Brain microvascular endothelial cell (primary cell): ENCODE data around the gene NCKAP1.
"Not testable (repeated sequence)": the region's sequence is repeated elsewhere in the genome, so short reads cannot be mapped to it uniquely, and the experiment has no call there.

Source experiments
- DNase-seq: peaks from one replicate; pipeline ENCODE4 v3.0.0-alpha.2; 2020
- H3K27ac ChIP-seq: fragments of 250-450 bp; sonication (Bioruptor Pico); 2 replicates; pipeline ENCODE4 v1.5.1; 2020; ENCODE audit warnings: mild to moderate bottlenecking, moderate library complexity
- H3K27me3 ChIP-seq: fragments of 250-450 bp; sonication (Bioruptor Pico); replicated peaks from 2 replicates; pipeline ENCODE4 v1.5.1; 2020; ENCODE audit warnings: mild to moderate bottlenecking
- H3K36me3 ChIP-seq: fragments of 250-450 bp; sonication (Bioruptor Pico); replicated peaks from 2 replicates; pipeline ENCODE4 v1.5.1; 2020; ENCODE audit warnings: mild to moderate bottlenecking
- H3K4me3 ChIP-seq: 2 replicates; pipeline ENCODE4 v1.5.1; 2011; ENCODE audit warnings: low read depth, mild to moderate bottlenecking, control low read depth, low read length, moderate library complexity
- in situ Hi-C: cut with HindIII; loops from 2 replicates; pipeline ENCODE4 v1.10.0; 2017; ENCODE audit warnings: low sequenced_read_pairs, low pct_ligation_motif_present
- TF ChIP-seq, protein P1 (sequence below): IDR thresholded peaks from 2 replicates; pipeline ENCODE4 v1.5.1; 2011; ENCODE audit warnings: low read depth, mild to moderate bottlenecking, moderate library complexity, low read length, control low read depth, inconsistent platforms; ENCODE audit errors: missing control alignments

The NCKAP1 gene

DNA sequence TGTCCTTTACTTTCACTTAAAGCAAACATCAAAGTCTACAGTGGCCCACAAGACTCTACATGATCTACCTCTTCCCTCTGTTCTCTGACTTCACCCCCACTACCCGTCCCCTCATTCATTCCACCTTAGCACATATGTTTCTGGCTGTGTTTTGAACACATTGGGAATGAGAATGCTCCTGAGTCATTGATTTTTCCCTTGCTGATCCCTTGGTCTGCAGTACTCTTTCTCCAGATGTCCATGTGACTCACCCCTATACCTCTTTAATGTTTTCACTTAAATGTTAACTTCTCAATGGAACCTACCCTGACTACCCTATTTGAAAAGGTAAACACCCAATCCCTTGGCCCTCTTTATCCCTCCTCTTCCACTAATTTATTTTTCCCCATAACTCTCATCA lies 141.1 kb downstream of the NCKAP1 start:
- in situ Hi-C loops = no loop called here
- Histone ChIP-seq H3K27ac (no peak overlapping the region), H3K36me3 (no peaks in the 10 kb centered on the region), H3K27me3 (no peaks in the 10 kb centered on the region), H3K4me3 (no peak overlapping the region)
- TF ChIP-seq, protein P1, sequence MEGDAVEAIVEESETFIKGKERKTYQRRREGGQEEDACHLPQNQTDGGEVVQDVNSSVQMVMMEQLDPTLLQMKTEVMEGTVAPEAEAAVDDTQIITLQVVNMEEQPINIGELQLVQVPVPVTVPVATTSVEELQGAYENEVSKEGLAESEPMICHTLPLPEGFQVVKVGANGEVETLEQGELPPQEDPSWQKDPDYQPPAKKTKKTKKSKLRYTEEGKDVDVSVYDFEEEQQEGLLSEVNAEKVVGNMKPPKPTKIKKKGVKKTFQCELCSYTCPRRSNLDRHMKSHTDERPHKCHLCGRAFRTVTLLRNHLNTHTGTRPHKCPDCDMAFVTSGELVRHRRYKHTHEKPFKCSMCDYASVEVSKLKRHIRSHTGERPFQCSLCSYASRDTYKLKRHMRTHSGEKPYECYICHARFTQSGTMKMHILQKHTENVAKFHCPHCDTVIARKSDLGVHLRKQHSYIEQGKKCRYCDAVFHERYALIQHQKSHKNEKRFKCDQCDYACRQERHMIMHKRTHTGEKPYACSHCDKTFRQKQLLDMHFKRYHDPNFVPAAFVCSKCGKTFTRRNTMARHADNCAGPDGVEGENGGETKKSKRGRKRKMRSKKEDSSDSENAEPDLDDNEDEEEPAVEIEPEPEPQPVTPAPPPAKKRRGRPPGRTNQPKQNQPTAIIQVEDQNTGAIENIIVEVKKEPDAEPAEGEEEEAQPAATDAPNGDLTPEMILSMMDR = no peak
- peak; percentile 32 for DNase-seq

DNA sequence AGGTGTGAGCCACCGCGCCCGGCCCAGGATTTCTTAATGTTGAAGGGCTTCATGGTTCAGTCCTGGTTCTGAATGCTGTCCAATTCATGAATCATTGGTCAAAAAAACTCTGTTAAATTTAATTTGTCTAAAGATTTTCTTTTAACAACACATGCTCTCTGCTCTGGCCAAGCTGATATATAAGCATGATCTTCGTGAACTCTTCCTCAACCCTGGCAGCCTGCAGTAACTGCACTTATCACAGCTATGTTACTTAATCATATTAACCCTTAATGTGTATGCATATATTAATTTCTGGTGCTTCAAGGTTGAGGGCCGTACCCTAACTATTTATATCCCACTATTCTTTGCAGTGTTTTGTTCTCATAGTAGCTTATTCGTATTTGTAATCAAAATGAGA lies 142.5 kb downstream of the NCKAP1 start:
- in situ Hi-C loops = no loop called here
- DNase-seq = no peak
- TF ChIP-seq, protein P1 = no peak

DNA sequence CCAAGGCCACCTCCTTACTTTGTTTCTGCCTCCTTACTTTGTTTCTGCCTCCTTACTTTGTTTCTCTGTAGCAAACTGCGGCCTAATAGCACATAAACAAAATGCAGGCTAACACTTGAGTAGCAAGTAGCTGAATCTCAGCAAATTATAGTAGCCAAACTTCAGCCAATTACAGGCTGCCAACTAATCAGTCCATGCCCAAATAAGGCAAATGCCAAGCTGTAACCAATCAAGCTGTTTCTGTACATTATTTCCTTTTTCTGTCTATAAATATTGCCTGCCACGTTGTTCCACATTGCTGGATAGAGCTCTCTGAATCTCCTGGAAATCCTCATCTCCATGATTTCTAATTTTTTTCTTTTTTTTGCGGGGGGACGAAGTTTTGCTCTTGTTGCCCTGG lies 143.1 kb downstream of the NCKAP1 start:
- Histone ChIP-seq H3K4me3 (no peak overlapping the region), H3K36me3 (no peaks in the 10 kb centered on the region), H3K27ac (no peak overlapping the region), H3K27me3 (no peaks in the 10 kb centered on the region)
- in situ Hi-C loops = no loop called here
- TF ChIP-seq, protein P1 = no peak
- DNase-seq = no peak

More for the DNA sequence above, 142.5 kb downstream of the NCKAP1 start:
- no peak overlapping the region for H3K4me3 ChIP-seq
- H3K36me3 ChIP-seq = no peaks in the 10 kb centered on the region
- H3K27ac ChIP-seq = no peak overlapping the region
- no peaks in the 10 kb centered on the region for H3K27me3 ChIP-seq

DNA sequence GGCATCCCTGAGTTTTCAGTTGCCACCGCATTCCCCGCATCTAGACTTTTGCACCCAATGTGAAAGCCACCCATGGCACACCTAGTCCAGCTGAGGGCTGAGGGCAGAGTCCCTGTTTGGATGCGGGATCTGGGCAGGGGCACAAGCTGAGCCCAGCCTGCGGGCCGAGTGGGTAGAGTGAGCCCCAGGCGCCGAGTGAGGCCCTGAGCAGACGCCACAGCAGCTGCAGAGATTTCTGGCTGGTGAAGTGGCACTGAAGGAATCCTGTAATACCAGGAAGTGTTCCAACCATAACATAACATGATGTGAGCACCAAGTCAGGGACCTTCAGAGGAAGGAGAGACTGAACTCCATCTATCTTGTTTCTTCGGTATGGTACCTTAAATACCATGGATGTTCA lies 144.1 kb downstream of the NCKAP1 start:
- in situ Hi-C loops = no loop called here
- H3K4me3 ChIP-seq = no peak overlapping the region
- peak; percentile 47 for DNase-seq
- H3K27ac ChIP-seq = no peak overlapping the region
- no peaks in the 10 kb centered on the region for H3K27me3 ChIP-seq
- no peaks in the 10 kb centered on the region for H3K36me3 ChIP-seq
- TF ChIP-seq, protein P1 = no peak

DNA sequence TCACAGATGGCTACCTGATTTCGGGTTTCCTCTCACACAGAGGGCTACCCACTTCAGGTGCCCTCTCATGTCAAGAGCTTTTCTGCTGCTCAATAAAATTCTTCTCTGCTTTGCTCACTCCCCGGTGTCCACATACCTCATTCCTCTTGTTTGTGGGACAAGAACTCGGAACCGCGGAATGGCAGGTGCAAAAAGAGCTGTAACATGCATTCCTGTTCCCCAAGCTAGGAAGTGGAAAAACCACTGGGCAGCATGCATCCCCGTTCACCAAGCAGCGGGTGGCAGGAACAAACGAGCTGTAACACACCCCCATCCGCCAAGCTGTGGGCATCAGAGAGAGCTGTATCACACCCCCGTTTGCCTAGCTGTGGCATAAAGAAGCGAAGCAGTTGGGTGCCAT lies 144.6 kb downstream of the NCKAP1 start:
- TF ChIP-seq, protein P1 = no peak
- no peak overlapping the region for H3K27ac ChIP-seq
- no peaks in the 10 kb centered on the region for H3K27me3 ChIP-seq
- H3K36me3 ChIP-seq = no peaks in the 10 kb centered on the region
- in situ Hi-C loops = no loop called here
- H3K4me3 ChIP-seq = no peak overlapping the region
- no peak for DNase-seq

DNA sequence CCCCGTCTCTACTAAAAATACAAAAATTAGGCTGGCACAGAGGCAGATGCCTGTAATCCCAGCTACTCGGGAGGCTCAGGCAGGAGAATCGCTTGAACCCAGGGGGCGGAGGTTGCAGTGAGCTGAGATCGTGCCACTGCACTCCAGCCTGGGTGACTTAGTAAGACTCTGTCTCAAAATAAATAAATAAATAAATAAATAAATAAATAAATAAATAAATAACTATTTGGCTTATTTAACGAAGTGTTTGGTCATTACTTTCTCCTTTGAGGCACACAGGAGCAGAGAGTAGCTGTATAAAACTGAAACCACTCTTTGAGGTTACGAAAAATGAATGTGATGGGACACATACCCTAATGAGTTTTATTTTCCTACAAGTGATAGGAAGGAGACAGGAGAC lies 145.2 kb downstream of the NCKAP1 start:
- H3K4me3 ChIP-seq, H3K27me3 ChIP-seq, H3K36me3 ChIP-seq, DNase-seq, in situ Hi-C loops, H3K27ac ChIP-seq: not testable (repeated sequence)

DNA sequence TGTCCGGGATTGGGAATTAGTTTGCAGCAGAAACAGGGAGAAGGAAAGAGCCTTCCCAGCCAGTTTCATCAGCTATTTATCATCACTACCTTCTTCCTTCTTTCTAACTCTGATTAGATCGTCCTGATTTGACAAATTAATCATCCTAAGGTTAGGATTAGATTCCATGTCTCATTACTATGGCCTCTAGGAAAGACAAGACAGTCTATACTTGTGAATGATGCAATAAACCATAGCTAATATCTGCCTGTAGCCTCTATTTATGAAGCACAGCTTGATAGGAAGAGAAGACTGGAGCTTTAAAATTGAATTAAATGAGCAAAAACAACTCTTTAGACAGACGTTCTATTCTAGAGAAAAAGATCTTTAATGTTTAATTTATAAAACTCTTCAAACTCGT lies 146.6 kb downstream of the NCKAP1 start:
- no peak overlapping the region for H3K4me3 ChIP-seq
- H3K27me3 ChIP-seq = no peaks in the 10 kb centered on the region
- TF ChIP-seq, protein P1 = no peak
- no peaks in the 10 kb centered on the region for H3K36me3 ChIP-seq
- in situ Hi-C loops = no loop called here
- H3K27ac ChIP-seq = no peak overlapping the region
- DNase-seq = no peak
